AML-193 (cell line): ENCODE results near the gene C22orf42.
"Not testable (repeated sequence)": the region's sequence is repeated elsewhere in the genome, so short reads cannot be mapped to it uniquely, and the experiment has no call there.

Experiments used
- DNase-seq, 2 experiments: peaks; one replicate each; lab custom pipeline; 2025; lab: John Stamatoyannopoulos, UW

Gene C22orf42

GRCh38 chr22:32135958-32136357 is 23.1 kb downstream of the C22orf42 start:
- DNase-seq: not testable (repeated sequence)

- DNase-seq: not testable (repeated sequence)
These were observed 24.3 kb downstream of the C22orf42 start for GRCh38 chr22:32134796-32135195.

GRCh38 chr22:32132783-32133182 is 26.3 kb downstream of the C22orf42 start:
- no peak for DNase-seq

- DNase-seq: no peak
These were observed 27.0 kb downstream of the C22orf42 start for GRCh38 chr22:32132126-32132525.

GRCh38 chr22:32130464-32130863 is 28.6 kb downstream of the C22orf42 start:
- no peak for DNase-seq

GRCh38 chr22:32127904-32128303 is 31.2 kb downstream of the C22orf42 start:
- DNase-seq: no peak

- DNase-seq: no peak
These were observed 35.4 kb downstream of the C22orf42 start for GRCh38 chr22:32123657-32124056.

- no peak for DNase-seq
These were observed 36.2 kb downstream of the C22orf42 start for GRCh38 chr22:32122899-32123298.

- DNase-seq: no peak
These were observed 38.5 kb downstream of the C22orf42 start for GRCh38 chr22:32120603-32121002.

- no peak for DNase-seq
These were observed 39.4 kb downstream of the C22orf42 start for GRCh38 chr22:32119568-32120235.

- DNase-seq: no peak
These were observed 46.7 kb downstream of the C22orf42 start for GRCh38 chr22:32112380-32112779.

GRCh38 chr22:32106930-32107329 is 52.2 kb downstream of the C22orf42 start:
- peak in 1 of 2 experiments; percentile 1 for DNase-seq

- DNase-seq: peak; percentile 2 to 8
These were observed 55.3 kb downstream of the C22orf42 start for GRCh38 chr22:32103658-32104315.

GRCh38 chr22:32100711-32101110 is 58.4 kb downstream of the C22orf42 start:
- DNase-seq: no peak
